CD4-positive, alpha-beta memory T cell (primary cell): ENCODE data around the gene S100A5. TPM values are rescaled to one million over a fixed set of nuclear protein-coding genes. Genes with fewer than 3 reads are reported as not detected.
"Not testable (repeated sequence)": the region's sequence is repeated elsewhere in the genome, so short reads cannot be mapped to it uniquely, and the experiment has no call there.

ENCODE experiments used
- CTCF ChIA-PET: fragments of 350-600 bp; sonication (Branson Sonifier 250); formaldehyde crosslinking; loops from one replicate; lab custom pipeline; 2021; ENCODE audit warnings: inconsistent platforms; ENCODE audit not compliant: partially characterized antibody; lab: Charles Lee
- POLR2A ChIA-PET: fragments of 350-600 bp; sonication (Branson Sonifier 250); formaldehyde crosslinking; loops from one replicate; lab custom pipeline; 2021; ENCODE audit not compliant: partially characterized antibody; lab: Charles Lee
- DNase-seq, 5 donors: peaks; one replicate each; pipeline versions ENCODE4 v3.0.0 to v3.0.0-alpha.2; 2020 to 2022; ENCODE audit warnings: mixed read lengths in 1 of 5
- H3K27ac ChIP-seq: one replicate; pipeline ENCODE4 v1.7.0; 2013; ENCODE audit warnings: low read depth, low read length
- H3K27me3 ChIP-seq: 2 replicates; pipeline ENCODE4 v1.7.0; 2013; ENCODE audit warnings: mild to moderate bottlenecking, low read length, moderate library complexity; ENCODE audit not compliant: insufficient read depth
- H3K36me3 ChIP-seq: 2 replicates; pipeline ENCODE4 v1.7.0; 2013; ENCODE audit warnings: mild to moderate bottlenecking, low read length, moderate library complexity; ENCODE audit not compliant: insufficient read depth
- H3K4me1 ChIP-seq: 2 replicates; pipeline ENCODE4 v1.7.0; 2013; ENCODE audit warnings: mild to moderate bottlenecking, low read length, moderate library complexity; ENCODE audit not compliant: insufficient read depth
- H3K4me3 ChIP-seq, 2 donors: one replicate each; pipeline ENCODE4 v1.7.0; 2013; ENCODE audit warnings: low read length in 2 of 2, mild to moderate bottlenecking in 1 of 2
- H3K9me3 ChIP-seq, 2 donors: one replicate each; pipeline ENCODE4 v1.7.0; 2013; ENCODE audit warnings: low read length in 2 of 2, control low read depth in 1 of 2; ENCODE audit not compliant: control insufficient read depth in 1 of 2
- H3K27ac Mint-ChIP-seq, 7 donors: one replicate each; pipeline ENCODE4 v1.8.0; 2020 to 2021; ENCODE audit warnings: mixed read lengths in 7 of 7, mild to moderate bottlenecking in 6 of 7, inconsistent platforms in 3 of 7, moderate library complexity in 3 of 7
- H3K27me3 Mint-ChIP-seq, 2 donors: one replicate each; pipeline ENCODE4 v1.8.0; 2020 to 2021; ENCODE audit warnings: mixed read lengths in 2 of 2
- H3K36me3 Mint-ChIP-seq, 2 donors: one replicate each; pipeline ENCODE4 v1.8.0; 2020 to 2021; ENCODE audit warnings: mixed read lengths in 2 of 2, inconsistent platforms in 1 of 2, mild to moderate bottlenecking in 1 of 2
- H3K4me1 Mint-ChIP-seq, 4 donors: one replicate each; pipeline ENCODE4 v1.8.0; 2020 to 2021; ENCODE audit warnings: mixed read lengths in 4 of 4, mild to moderate bottlenecking in 1 of 4
- H3K4me3 Mint-ChIP-seq, 8 donors: one replicate each; pipeline ENCODE4 v1.8.0; 2020 to 2021; ENCODE audit warnings: mixed read lengths in 8 of 8, mild to moderate bottlenecking in 7 of 8, moderate library complexity in 6 of 8, inconsistent platforms in 3 of 8
- H3K9me3 Mint-ChIP-seq, 8 donors: one replicate each; pipeline ENCODE4 v1.8.0; 2020 to 2021; ENCODE audit warnings: mixed read lengths in 8 of 8, mild to moderate bottlenecking in 5 of 8, inconsistent platforms in 3 of 8, moderate library complexity in 1 of 8
- intact Hi-C: fragments of 100-400 bp; cut with micrococcal nuclease; formaldehyde crosslinking; loops from one replicate; pipeline ENCODE4 v1.15.1; 2023
- polyA plus RNA-seq, 2 donors: library from polyadenylated mRNA; unstranded; fragments of 300-500 nt; fragmentation: Illumina TruSeq; gene quantifications; one replicate each; pipeline ENCODE4 v1.2.3, GENCODE V29; 2021
- total RNA-seq, 2 experiments: library from RNA; stranded (reverse); gene quantifications; one replicate each; pipeline ENCODE4 v1.2.3, GENCODE V29; 2021

Gene S100A5
- total and polyA plus RNA-seq, 4 experiments from 2014 or later = 0.93 to 1.8 (median 1.5) TPM; not detected in 1

- H3K9me3 ChIP-seq, intact Hi-C loops, H3K4me3 Mint-ChIP-seq, H3K27me3 ChIP-seq, H3K4me3 ChIP-seq, DNase-seq, H3K27ac ChIP-seq, H3K4me1 Mint-ChIP-seq, H3K36me3 ChIP-seq, H3K9me3 Mint-ChIP-seq, H3K36me3 Mint-ChIP-seq, H3K4me1 ChIP-seq, H3K27me3 Mint-ChIP-seq: not testable (repeated sequence)
- ChIA-PET POLR2A (interaction anchor here (0.8 to 4.4 kb wide), 3 partner anchors 10 to 22 kb away, joined by 3 to 27 read pairs (median 4); partner anchors contain the start of gene S100A6), CTCF (interaction anchor here (1.1 to 4.4 kb wide), 5 partner anchors 10 to 50 kb away, joined by 3 to 38 read pairs (median 4); no protein-coding TSS in a partner anchor)
- H3K27ac Mint-ChIP-seq = peak overlapping the region in 1 of 7 donors; percentile 81
Measured at GRCh38 chr1:153522353-153523048, 18.2 kb downstream of the S100A5 start.

GRCh38 chr1:153521808-153522207 lies 18.9 kb downstream of the S100A5 start:
- H3K4me3 ChIP-seq = not testable (repeated sequence)
- POLR2A ChIA-PET = interaction anchor here (1.5 to 2.8 kb wide), 3 partner anchors 14 to 23 kb away, joined by 4 to 13 read pairs (median 6); partner anchors contain the start of gene S100A6

DNA sequence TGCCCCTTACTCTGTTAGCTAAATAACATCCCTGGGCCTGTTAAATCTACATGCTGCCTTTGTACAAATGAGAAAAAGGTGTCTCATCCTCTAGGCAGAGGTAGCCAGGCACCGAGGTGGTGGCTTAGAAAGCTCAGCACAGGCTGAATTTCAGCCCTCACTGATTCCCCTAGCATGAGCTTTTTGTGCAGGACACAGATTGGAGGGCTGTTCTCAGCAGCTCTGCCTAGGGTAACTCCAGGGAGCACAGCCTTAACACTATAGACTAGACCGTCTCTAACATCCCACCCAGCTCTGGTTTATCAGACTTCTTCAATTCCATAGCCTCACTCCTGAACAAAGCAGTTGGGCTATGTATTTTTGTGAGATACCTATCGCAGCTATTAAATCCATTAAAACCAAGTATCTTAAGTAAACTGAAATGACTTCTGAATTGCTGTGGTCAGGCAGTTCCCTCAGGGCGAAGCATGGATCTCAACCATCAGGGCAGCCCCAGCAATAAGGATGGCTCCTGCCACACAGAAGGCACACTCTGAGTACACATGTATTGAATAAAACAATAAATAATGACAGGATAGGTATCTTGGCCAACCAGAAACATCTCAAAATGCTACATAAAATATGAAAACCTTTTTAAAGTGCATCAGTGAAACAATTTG lies 19.8 kb downstream of the S100A5 start:
- no peak overlapping the region for H3K27ac ChIP-seq
- H3K27ac Mint-ChIP-seq = no peak overlapping the region
- H3K36me3 ChIP-seq = no peaks in the 10 kb centered on the region
- H3K4me3 ChIP-seq = no peak overlapping the region
- CTCF ChIA-PET = interaction anchor here (0.9 to 4.4 kb wide), 9 partner anchors 11 to 166 kb away, joined by 3 to 38 read pairs (median 3); no protein-coding TSS in a partner anchor
- H3K9me3 Mint-ChIP-seq = no peaks in the 10 kb centered on the region
- H3K27me3 Mint-ChIP-seq = no peaks in the 10 kb centered on the region
- peaks cover 3% of the 10 kb centered on the region for H3K4me1 ChIP-seq
- no peaks in the 10 kb centered on the region for H3K27me3 ChIP-seq
- no peaks in the 10 kb centered on the region for H3K9me3 ChIP-seq
- H3K4me1 Mint-ChIP-seq = peaks cover 4 to 5% (median 4%) of the 10 kb centered on the region in 4 donors
- no peak for DNase-seq
- no peak overlapping the region for H3K4me3 Mint-ChIP-seq
- H3K36me3 Mint-ChIP-seq = no peaks in the 10 kb centered on the region
- POLR2A ChIA-PET = interaction anchor here (0.8 to 2.8 kb wide), 6 partner anchors 10 to 113 kb away, joined by 3 to 13 read pairs (median 4); partner anchors contain the start of genes CHTOP and S100A6
- intact Hi-C loops = no loop called here

More at GRCh38 chr1:153521808-153522207, 18.9 kb downstream of the S100A5 start:
- H3K27me3 Mint-ChIP-seq, H3K4me1 Mint-ChIP-seq, intact Hi-C loops, H3K36me3 ChIP-seq, H3K36me3 Mint-ChIP-seq, H3K4me3 Mint-ChIP-seq, H3K27ac Mint-ChIP-seq, H3K4me1 ChIP-seq, H3K27ac ChIP-seq, H3K9me3 ChIP-seq, H3K9me3 Mint-ChIP-seq, DNase-seq, H3K27me3 ChIP-seq: not testable (repeated sequence)
- CTCF ChIA-PET = interaction anchor here (1.1 to 4.4 kb wide), 5 partner anchors 11 to 50 kb away, joined by 3 to 38 read pairs (median 4); no protein-coding TSS in a partner anchor

- Mint-ChIP-seq H3K27ac (peak overlapping the region in 2 of 7 donors; percentile 52 to 76), H3K4me3 (peak overlapping the region in 1 of 8 donors; percentile 17)
- POLR2A ChIA-PET = interaction anchor here (0.8 to 2.8 kb wide), 5 partner anchors 11 to 114 kb away, joined by 3 to 13 read pairs (median 4); partner anchors contain the start of genes CHTOP and S100A6
- H3K4me1 ChIP-seq, H3K4me3 ChIP-seq, H3K4me1 Mint-ChIP-seq, intact Hi-C loops, H3K27me3 ChIP-seq, H3K27ac ChIP-seq, H3K27me3 Mint-ChIP-seq, H3K36me3 Mint-ChIP-seq, H3K9me3 Mint-ChIP-seq, DNase-seq, H3K36me3 ChIP-seq, H3K9me3 ChIP-seq: not testable (repeated sequence)
- CTCF ChIA-PET = interaction anchor here (0.9 to 4.4 kb wide), 8 partner anchors 10 to 167 kb away, joined by 3 to 38 read pairs (median 6); no protein-coding TSS in a partner anchor
Measured at GRCh38 chr1:153520137-153520691, 20.5 kb downstream of the S100A5 start.

DNA sequence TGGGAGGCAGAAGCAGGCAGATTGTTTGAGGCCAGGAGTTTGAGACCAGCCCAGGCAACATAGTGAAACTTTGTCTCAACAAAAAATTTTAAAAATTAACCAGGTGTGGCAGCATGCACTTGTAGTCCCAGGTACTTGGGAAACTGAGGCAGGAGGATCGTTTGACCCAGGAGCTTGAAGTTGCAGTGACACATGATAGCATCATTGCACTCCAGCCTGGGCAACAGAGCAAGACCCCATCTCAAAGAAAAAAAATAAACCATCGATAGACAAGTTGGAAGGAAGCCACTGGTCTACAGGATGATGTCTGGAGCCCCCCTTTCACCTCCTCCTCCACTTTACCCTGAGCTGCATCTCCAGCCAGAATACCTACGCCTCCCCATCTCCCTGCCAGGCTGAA lies 21.5 kb downstream of the S100A5 start:
- Histone ChIP-seq H3K27ac (no peak overlapping the region), H3K4me3 (no peak overlapping the region), H3K4me1 (peaks cover 10% of the 10 kb centered on the region), H3K27me3 (no peaks in the 10 kb centered on the region), H3K36me3 (no peaks in the 10 kb centered on the region), H3K9me3 (no peaks in the 10 kb centered on the region)
- Mint-ChIP-seq H3K27ac (no peak overlapping the region), H3K4me3 (no peak overlapping the region), H3K9me3 (no peaks in the 10 kb centered on the region), H3K36me3 (no peaks in the 10 kb centered on the region), H3K27me3 (no peaks in the 10 kb centered on the region), H3K4me1 (peaks cover 4 to 5% (median 5%) of the 10 kb centered on the region in 4 donors)
- POLR2A ChIA-PET = interaction anchor here (2.8 kb wide), 1 partner anchor 16 kb away, joined by 13 read pairs; the partner anchor contains the start of gene S100A6
- intact Hi-C loops = no loop called here
- DNase-seq = no peak
- CTCF ChIA-PET = interaction anchor here (1.4 to 4.4 kb wide), 4 partner anchors 9 to 100 kb away, joined by 3 to 38 read pairs (median 21); no protein-coding TSS in a partner anchor

DNA sequence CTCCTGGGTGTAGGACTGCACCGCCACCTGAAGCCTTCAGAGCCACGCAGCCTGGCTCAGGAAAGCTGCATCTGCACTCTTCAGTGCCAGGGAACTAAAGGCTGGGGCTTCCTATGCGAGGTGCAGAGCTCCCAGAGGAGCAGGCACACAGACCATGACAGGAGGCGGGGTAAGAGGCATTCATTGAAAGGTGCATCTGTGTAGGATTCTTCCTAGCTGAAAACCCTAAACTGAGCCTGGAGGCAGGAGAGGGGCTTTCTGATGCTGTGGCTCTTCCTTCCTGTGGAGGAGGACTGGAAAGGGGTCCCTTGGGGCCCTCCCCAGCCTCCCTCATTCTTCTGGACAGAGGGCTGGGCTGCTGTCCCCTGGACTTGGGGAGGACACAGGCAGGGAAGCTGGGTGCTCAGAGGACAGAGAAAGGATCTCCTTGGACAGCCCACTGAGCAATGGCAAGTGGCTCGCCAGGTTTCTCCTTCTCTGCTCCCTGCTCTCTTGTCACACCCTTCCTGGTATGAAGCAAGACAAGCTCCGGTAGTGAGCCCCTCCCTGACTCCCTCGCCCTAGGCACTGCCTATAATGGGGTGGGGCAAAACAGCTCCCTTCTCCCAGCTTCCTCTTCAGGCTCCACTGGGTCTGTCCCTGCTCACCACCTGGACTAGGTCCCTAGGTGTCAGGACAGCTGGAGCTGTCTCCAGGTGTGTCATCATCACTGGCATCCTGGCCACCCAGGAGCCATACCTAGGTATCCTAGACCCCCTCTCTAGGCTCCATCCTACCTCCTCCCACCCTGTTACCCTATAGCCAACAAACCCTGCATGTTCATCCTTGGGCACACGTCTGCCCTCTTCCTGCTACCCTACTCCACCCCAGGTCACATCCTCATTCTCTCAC lies 25.0 kb downstream of the S100A5 start:
- Histone ChIP-seq H3K9me3 (no peaks in the 10 kb centered on the region), H3K27me3 (no peaks in the 10 kb centered on the region), H3K4me1 (peaks cover 10% of the 10 kb centered on the region), H3K36me3 (no peaks in the 10 kb centered on the region), H3K4me3 (no peak overlapping the region), H3K27ac (no peak overlapping the region)
- Mint-ChIP-seq H3K4me1 (peaks cover 5 to 10% (median 7%) of the 10 kb centered on the region in 4 donors), H3K27me3 (no peaks in the 10 kb centered on the region), H3K27ac (peak overlapping the region in 3 of 7 donors; percentile 13 to 78 (median 64)), H3K4me3 (no peak overlapping the region), H3K36me3 (no peaks in the 10 kb centered on the region), H3K9me3 (no peaks in the 10 kb centered on the region)
- ChIA-PET CTCF (interaction anchor here (0.9 to 12.4 kb wide), 5 partner anchors 10 to 55 kb away, joined by 3 to 243 read pairs (median 9); partner anchors contain the start of gene S100A6), POLR2A (interaction anchor here (1.0 to 3.9 kb wide), 3 partner anchors 9 to 155 kb away, joined by 3 to 29 read pairs (median 3); partner anchors contain the start of genes ILF2 and S100A6)
- DNase-seq = no peak
- intact Hi-C loops = no loop called here
